HL-60/S4 treated with phorbol 12-myristate 13-acetate at 8.2 ng/mL for 4 days and 3 days (cell line): ENCODE measurements around the gene C2orf74.

Experiments used
- in situ Hi-C: fragments of 300-500 bp; cut with MboI; formaldehyde crosslinking; loops from 2 replicates; pipeline ENCODE4 v1.15.0; 2022; ENCODE audit warnings: low sequenced_read_pairs

C2orf74 gene

GRCh38 chr2:61210332-61210981 lies 48.5 kb downstream of the C2orf74 start:
- in situ Hi-C loops = no loop called here

GRCh38 chr2:61214171-61214570 lies 52.2 kb downstream of the C2orf74 start:
- in situ Hi-C loops = no loop called here
